Breast epithelium (tissue), 3 donors: ENCODE data around the gene LIF.

Source experiments
- POLR2A ChIP-seq: fragments of 450-650 bp; IDR thresholded peaks from one replicate; pipeline ENCODE4 v1.6.1; 2016; ENCODE audit warnings: antibody characterized with exemption, mild to moderate bottlenecking, moderate library complexity
- POLR2AphosphoS5 ChIP-seq, 3 donors: sonication (generic); formaldehyde crosslinking; IDR thresholded peaks; one replicate each; pipeline ENCODE4 v1.6.1; 2017; ENCODE audit warnings: antibody characterized with exemption in 3 of 3
- TF ChIP-seq, protein P1 (sequence below), 3 donors: fragments of 450-650 bp; IDR thresholded peaks; one replicate each; pipeline ENCODE4 v1.5.1; 2016 to 2017; ENCODE audit warnings: antibody characterized with exemption in 3 of 3, mild to moderate bottlenecking in 3 of 3, moderate library complexity in 3 of 3

DNA sequence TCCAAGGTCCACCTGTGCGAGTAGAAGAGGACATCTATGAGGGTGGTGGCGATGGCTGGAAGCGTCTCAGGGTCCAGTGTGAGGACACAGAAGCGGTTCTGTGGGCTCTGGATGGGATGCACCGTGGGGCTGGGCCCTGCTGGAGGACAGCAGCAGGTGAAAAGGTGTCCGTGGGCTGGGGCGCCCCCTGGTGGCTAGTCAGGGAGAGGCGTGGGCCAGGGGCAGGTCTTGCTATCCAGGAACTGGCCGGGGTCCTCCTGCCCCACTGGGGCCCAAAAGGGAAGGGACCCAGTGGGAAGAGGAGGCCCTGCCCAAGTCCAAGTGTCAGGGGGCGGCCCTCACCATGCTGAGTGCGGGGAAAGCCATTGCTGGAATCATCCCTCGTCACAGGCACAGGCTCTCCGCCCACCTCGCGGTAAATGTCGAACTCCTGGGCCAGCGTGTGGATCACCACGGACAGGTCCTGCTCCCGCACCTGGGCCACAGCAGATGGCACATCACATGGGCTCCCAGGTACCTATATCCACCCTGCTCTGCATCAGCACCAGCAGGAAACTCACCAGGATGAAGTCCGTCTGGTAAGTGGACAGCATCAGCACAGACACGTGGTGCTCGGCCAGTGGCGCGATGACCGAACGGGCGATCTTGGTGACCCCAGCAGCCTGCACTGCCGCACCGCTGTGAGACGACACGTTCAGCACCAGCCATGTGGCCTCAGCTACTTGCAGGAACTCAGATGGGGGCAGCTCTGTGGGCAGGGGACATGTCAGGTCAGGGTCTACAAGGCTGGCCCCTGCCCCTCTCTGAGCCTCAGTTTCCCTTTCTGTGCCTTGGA is 40.5 kb upstream of the LIF start:
- TF ChIP-seq, protein P1, sequence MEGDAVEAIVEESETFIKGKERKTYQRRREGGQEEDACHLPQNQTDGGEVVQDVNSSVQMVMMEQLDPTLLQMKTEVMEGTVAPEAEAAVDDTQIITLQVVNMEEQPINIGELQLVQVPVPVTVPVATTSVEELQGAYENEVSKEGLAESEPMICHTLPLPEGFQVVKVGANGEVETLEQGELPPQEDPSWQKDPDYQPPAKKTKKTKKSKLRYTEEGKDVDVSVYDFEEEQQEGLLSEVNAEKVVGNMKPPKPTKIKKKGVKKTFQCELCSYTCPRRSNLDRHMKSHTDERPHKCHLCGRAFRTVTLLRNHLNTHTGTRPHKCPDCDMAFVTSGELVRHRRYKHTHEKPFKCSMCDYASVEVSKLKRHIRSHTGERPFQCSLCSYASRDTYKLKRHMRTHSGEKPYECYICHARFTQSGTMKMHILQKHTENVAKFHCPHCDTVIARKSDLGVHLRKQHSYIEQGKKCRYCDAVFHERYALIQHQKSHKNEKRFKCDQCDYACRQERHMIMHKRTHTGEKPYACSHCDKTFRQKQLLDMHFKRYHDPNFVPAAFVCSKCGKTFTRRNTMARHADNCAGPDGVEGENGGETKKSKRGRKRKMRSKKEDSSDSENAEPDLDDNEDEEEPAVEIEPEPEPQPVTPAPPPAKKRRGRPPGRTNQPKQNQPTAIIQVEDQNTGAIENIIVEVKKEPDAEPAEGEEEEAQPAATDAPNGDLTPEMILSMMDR (IDR thresholded peaks at IDR 0.05), result peak; percentile 77 to 91 (median 88)
- TF ChIP-seq POLR2AphosphoS5 (IDR thresholded peaks at IDR 0.05), result no peak
- no peak for TF ChIP-seq POLR2A
